HepG2 (cell line): ENCODE results near the gene MBD3.
A peak's percentile ranks its signal among the peaks of the same experiment; 100 is the strongest.

ENCODE experiments used
- NBN ChIP-seq: fragments of 450-650 bp; conservative IDR thresholded peaks from 2 replicates; pipeline ENCODE4 v1.6.1; 2017
- ZNF274 ChIP-seq: sonication (generic); formaldehyde crosslinking; IDR thresholded peaks from 2 replicates; pipeline ENCODE4 v1.5.1; 2020; ENCODE audit warnings: mild to moderate bottlenecking, missing genetic modification reagents

DNA sequence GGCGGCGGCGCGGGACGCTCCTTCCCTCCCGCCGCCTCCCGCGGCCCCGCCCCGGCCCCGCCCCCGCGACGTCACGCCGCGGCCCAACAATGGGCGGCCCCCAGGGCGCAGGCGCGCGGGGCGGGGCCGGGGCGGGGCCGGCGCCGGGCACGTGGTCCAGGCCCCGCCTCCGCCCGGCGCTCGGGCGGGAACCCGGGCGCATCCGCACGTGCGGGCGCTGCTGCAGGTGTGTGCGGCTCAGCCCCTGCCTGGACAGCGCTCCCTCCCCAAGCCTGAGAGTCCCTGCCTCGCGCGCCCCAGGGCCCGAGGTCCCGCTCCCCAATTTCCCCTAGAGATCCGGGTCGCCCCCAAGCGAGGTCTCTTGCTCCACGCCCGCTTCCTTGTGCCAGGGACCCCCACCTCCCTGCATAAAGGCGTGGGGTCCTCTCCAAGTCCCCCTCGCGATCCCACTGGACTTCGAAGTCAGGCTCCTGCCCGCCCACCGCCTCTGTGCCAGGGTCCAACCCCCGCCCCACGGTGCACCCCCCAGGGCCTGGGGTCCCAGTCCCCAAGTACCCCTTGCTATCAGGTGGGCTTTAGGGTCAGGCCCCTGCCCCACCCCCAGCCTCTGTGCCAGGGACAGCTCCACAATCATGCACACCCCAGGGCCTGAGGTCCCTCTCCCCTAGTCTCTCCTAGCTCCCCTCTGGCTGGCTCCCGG lies 24.2 kb downstream of the MBD3 start, which contains the start of gene MEX3D:
- TF ChIP-seq NBN (no peak), ZNF274 (CRISPR knock-in tag) (peak; percentile 78; the same call in 1 of the 2 replicates)
